PC-9 (cell line): ENCODE data around the gene IMPG1. TPM values are rescaled to one million over a fixed set of nuclear protein-coding genes. Genes with fewer than 3 reads are reported as not detected.

Source experiments
- BruUV-seq: library from RNA; stranded (reverse); fragments of 400-500 nt; replicated peaks from 2 replicates; lab custom pipeline; 2021; lab: Mats Ljungman, UMichigan
- CTCF ChIA-PET: fragments of 300-600 bp; sonication (Branson Sonifier 250); formaldehyde crosslinking; loops from one replicate; lab custom pipeline; 2022; ENCODE audit warnings: antibody characterized with exemption; lab: Charles Lee
- POLR2A ChIA-PET: fragments of 300-600 bp; sonication (Branson Sonifier 250); formaldehyde crosslinking; loops from one replicate; lab custom pipeline; 2022; ENCODE audit warnings: antibody characterized with exemption; ENCODE audit not compliant: unreplicated experiment; lab: Charles Lee
- DNase-seq, 2 experiments: peaks; one replicate each; pipeline versions ENCODE4 v3.0.0 to v3.0.0-alpha.2; 2015 to 2022; ENCODE audit warnings: mixed read lengths in 1 of 2
- H2AFZ ChIP-seq: fragments of 200-600 bp; sonication (generic); 2 replicates; pipeline ENCODE4 v1.8.1; 2017; ENCODE audit warnings: antibody characterized with exemption
- H3F3A ChIP-seq: fragments of 200-600 bp; sonication (generic); 2 replicates; pipeline ENCODE4 v1.8.1; 2017; ENCODE audit warnings: antibody characterized with exemption, mild to moderate bottlenecking, low read depth; ENCODE audit not compliant: insufficient read depth
- H3K27ac ChIP-seq: fragments of 200-600 bp; sonication (generic); 2 replicates; pipeline ENCODE4 v1.6.1; 2016; ENCODE audit warnings: mixed run types
- H3K27me3 ChIP-seq: fragments of 200-600 bp; sonication (generic); 2 replicates; pipeline ENCODE4 v1.6.1; 2016; ENCODE audit warnings: low read depth, mixed run types; ENCODE audit not compliant: insufficient read depth
- H3K36me3 ChIP-seq: fragments of 200-600 bp; sonication (generic); 2 replicates; pipeline ENCODE4 v1.6.1; 2016; ENCODE audit warnings: low read depth, mixed run types
- H3K4me1 ChIP-seq: fragments of 200-600 bp; sonication (generic); replicated peaks from 2 replicates; pipeline ENCODE4 v1.6.1; 2016; ENCODE audit warnings: mixed run types; ENCODE audit not compliant: insufficient read depth
- H3K4me2 ChIP-seq: fragments of 200-600 bp; sonication (generic); 2 replicates; pipeline ENCODE4 v1.6.1; 2017; ENCODE audit warnings: mixed run types
- H3K4me3 ChIP-seq: fragments of 200-600 bp; sonication (generic); 2 replicates; pipeline ENCODE4 v1.6.1; 2016; ENCODE audit warnings: mixed run types
- H3K79me2 ChIP-seq: fragments of 200-600 bp; sonication (generic); 2 replicates; pipeline ENCODE4 v1.6.1; 2017; ENCODE audit warnings: low read depth, mixed run types
- H3K9me2 ChIP-seq: fragments of 200-600 bp; sonication (generic); 2 replicates; pipeline ENCODE4 v1.8.1; 2017; ENCODE audit warnings: mild to moderate bottlenecking; ENCODE audit not compliant: insufficient read depth
- H3K9me3 ChIP-seq: fragments of 200-600 bp; sonication (generic); 2 replicates; pipeline ENCODE4 v1.8.1; 2016; ENCODE audit warnings: low read depth; ENCODE audit not compliant: insufficient read depth
- H4K20me1 ChIP-seq: fragments of 200-600 bp; sonication (generic); 2 replicates; pipeline ENCODE4 v1.8.1; 2017; ENCODE audit not compliant: insufficient read depth
- CTCF ChIP-seq: fragments of 200-600 bp; sonication (generic); conservative IDR thresholded peaks from 2 replicates; pipeline ENCODE4 v1.6.1; 2017; ENCODE audit warnings: mixed run types, antibody characterized with exemption, mild to moderate bottlenecking, moderate library complexity
- EZH2 ChIP-seq: fragments of 200-600 bp; sonication (generic); IDR thresholded peaks from 2 replicates; pipeline ENCODE4 v1.8.0; 2017; ENCODE audit warnings: antibody characterized with exemption, low read depth
- intact Hi-C: fragments of 100-400 bp; cut with micrococcal nuclease; formaldehyde crosslinking; loops from one replicate; pipeline ENCODE4 v1.10.0; 2022; ENCODE audit not compliant: unreplicated experiment
- total RNA-seq: library from RNA; stranded (reverse); gene quantifications from 2 replicates; pipeline ENCODE4 v1.2.3, GENCODE V29; 2021

Gene IMPG1
- total RNA-seq, 1 experiment from 2014 or later, result not detected

DNA sequence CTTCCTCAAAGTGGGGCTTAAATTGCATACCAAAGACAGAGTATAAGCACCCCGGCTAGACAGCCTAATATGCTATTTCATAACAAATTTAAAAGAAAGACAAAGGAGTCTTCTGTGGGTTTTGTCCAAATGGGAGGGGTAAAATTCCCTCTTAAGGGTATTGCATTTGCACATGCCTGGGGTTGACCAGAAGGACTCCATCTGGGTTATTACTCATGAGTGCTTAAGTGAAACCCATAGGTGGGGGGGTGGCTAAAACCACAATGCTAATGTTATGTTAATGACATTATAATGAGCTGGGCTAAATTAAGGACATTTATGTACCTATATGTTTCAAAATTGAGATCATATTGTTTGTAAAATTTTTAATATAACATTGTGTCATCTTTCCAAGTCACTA, 15.0 kb downstream of the IMPG1 start:
- ChIA-PET CTCF (no interaction called here), POLR2A (no interaction called here)
- H3K9me2 ChIP-seq, result no peaks in the 10 kb centered on the region
- no peaks in the 10 kb centered on the region for H3F3A ChIP-seq
- no peaks in the 10 kb centered on the region for H3K79me2 ChIP-seq
- no peaks in the 10 kb centered on the region for H3K9me3 ChIP-seq
- H4K20me1 ChIP-seq, result no peaks in the 10 kb centered on the region
- no peak overlapping the region for H3K27ac ChIP-seq
- peaks cover 8% of the 10 kb centered on the region for H3K27me3 ChIP-seq
- no peak overlapping the region for H2AFZ ChIP-seq
- no TSS peak for BruUV-seq
- no peak overlapping the region for H3K4me2 ChIP-seq
- no peak overlapping the region for H3K4me3 ChIP-seq
- intact Hi-C loops, result no loop called here
- no peak for TF ChIP-seq CTCF
- TF ChIP-seq EZH2, result no peak
- no peaks in the 10 kb centered on the region for H3K4me1 ChIP-seq
- DNase-seq, result no peak
- H3K36me3 ChIP-seq, result no peaks in the 10 kb centered on the region

GRCh38 chr6:76052314-76052713, 20.1 kb downstream of the IMPG1 start:
- Histone ChIP-seq H3K36me3 (no peaks in the 10 kb centered on the region), H3K27me3 (no peaks in the 10 kb centered on the region), H2AFZ (no peak overlapping the region), H3K79me2 (no peaks in the 10 kb centered on the region), H3K27ac (no peak overlapping the region), H3K4me3 (no peak overlapping the region), H3K4me2 (no peak overlapping the region), H4K20me1 (no peaks in the 10 kb centered on the region), H3F3A (no peaks in the 10 kb centered on the region), H3K4me1 (no peaks in the 10 kb centered on the region), H3K9me2 (no peaks in the 10 kb centered on the region), H3K9me3 (no peaks in the 10 kb centered on the region)
- no TSS peak for BruUV-seq
- CTCF ChIA-PET, result no interaction called here
- TF ChIP-seq EZH2 (no peak), CTCF (no peak)
- DNase-seq, result no peak
- intact Hi-C loops, result no loop called here
- POLR2A ChIA-PET, result interaction anchor here (0.7 kb wide), 1 partner anchor 1133 kb away, joined by 4 read pairs; no protein-coding TSS in a partner anchor

- no peaks in the 10 kb centered on the region for H4K20me1 ChIP-seq
- H3K79me2 ChIP-seq, result no peaks in the 10 kb centered on the region
- no peak for DNase-seq
- H3K4me2 ChIP-seq, result no peak overlapping the region
- no peaks in the 10 kb centered on the region for H3K36me3 ChIP-seq
- H3K9me3 ChIP-seq, result no peaks in the 10 kb centered on the region
- no peak overlapping the region for H2AFZ ChIP-seq
- no peak overlapping the region for H3K27ac ChIP-seq
- intact Hi-C loops, result no loop called here
- no peaks in the 10 kb centered on the region for H3F3A ChIP-seq
- no peak overlapping the region for H3K4me3 ChIP-seq
- CTCF ChIA-PET, result no interaction called here
- H3K27me3 ChIP-seq, result no peaks in the 10 kb centered on the region; the same call in 1 of the 2 replicates
- H3K9me2 ChIP-seq, result no peaks in the 10 kb centered on the region
- BruUV-seq, result no TSS peak
- no peaks in the 10 kb centered on the region for H3K4me1 ChIP-seq
- no peak for TF ChIP-seq EZH2
- TF ChIP-seq CTCF, result no peak
- POLR2A ChIA-PET, result no interaction called here
Observed at GRCh38 chr6:76043690-76044089, 28.8 kb downstream of the IMPG1 start.
